Measurements from ENCODE around the gene TRIM15.

DNA sequence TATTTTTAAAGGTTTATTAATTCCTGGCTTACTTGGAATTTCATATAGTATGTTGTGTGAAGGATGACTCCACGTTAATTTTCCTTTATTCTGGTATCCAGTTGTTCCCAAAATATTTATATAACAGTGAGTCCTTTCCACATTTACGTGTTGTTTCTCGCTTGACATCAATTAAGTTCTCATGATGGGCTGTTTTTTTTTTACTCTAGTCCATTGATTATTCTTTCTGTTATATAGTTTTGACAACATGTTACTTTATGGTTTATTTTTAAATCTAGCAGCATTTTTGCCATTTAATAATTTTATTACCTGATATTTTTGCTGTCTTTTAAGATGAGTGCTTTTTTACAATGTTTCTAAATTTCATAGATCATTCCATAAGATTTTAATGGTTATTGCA is 20.7 kb upstream of the TRIM15 start:
- TF ChIP-seq TAF1 (IDR thresholded peaks at IDR 0.05; ENCODE audit: borderline replicate concordance, insufficient read depth, low read length) (no peak), POLR2AphosphoS5 (IDR thresholded peaks at IDR 0.05; ENCODE audit: low read depth, low read length) (no peak), REST (IDR thresholded peaks at IDR 0.05; ENCODE audit: insufficient read depth in 1 of 2, low read depth in 2 of 2, low read length in 2 of 2) (no peak), SIN3A (IDR thresholded peaks at IDR 0.05; ENCODE audit: borderline replicate concordance, insufficient read depth, low read length) (no peak), FOXP2 (optimal IDR thresholded peaks at IDR 0.05; ENCODE audit: borderline replicate concordance, extremely low read depth, extremely low read length, insufficient read depth) (no peak)
